IPS DF 4.7 (cell line): ENCODE results near the gene DNAH3.
"Not testable (repeated sequence)": the region's sequence is repeated elsewhere in the genome, so short reads cannot be mapped to it uniquely, and the experiment has no call there.

Source experiments
- DNase-seq: peaks from one replicate; pipeline ENCODE4 v3.0.0-alpha.2; 2013; ENCODE audit warnings: low spot score; ENCODE audit errors: extremely low read depth

The DNAH3 gene

DNA sequence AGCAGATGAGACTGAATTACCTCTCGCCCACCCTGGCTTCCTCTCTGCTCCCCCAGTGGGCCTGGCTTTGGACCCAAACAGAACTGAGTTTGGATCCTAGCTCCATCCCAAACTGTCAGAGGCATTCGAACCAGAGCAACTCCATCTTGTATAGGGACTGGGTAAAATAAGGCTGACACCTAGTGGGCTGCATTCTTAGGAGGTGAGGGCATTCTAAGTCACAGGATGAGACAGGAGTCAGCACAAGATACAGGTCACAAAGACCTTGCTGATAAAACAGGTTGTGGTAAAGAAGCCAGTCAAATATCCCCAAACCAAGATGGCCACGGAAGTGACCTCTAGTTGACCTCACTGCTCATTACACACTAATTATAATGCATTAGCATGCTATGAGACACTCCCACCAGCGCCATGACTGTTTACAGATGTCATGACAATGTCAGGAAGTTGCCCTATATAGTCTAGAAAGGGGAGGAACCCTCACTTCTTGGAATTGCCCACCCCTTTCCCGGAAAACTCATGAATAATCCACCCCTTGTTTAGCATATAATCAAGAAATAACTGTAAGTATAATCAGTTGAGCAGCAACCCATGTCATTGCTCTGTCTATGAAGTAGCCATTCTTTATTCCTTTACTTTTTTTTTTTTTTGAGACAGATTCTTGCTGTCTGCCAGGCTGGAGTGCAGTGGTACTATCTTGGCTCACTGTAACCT is 205.6 kb downstream of the DNAH3 start:
- no peak for DNase-seq

DNA sequence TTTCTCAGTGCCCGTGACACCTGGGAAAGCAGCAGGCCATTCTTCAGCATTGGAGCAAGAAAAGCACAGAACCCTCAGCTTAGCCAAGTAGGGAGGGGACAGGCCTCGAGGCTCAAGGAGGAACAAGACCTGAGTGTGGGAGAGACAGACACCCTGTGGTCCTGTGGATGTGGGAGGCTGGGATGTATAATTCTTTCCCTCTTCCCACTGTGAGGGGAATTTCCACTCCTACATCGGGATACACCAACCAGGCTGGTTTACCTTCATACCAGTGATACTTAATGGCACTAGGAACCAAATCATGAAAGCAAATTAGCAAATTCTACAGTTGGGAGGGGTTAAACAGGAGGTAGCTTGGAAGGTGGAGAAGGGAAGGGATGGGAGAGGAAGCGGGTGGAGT is 208.4 kb downstream of the DNAH3 start:
- no peak for DNase-seq

DNA sequence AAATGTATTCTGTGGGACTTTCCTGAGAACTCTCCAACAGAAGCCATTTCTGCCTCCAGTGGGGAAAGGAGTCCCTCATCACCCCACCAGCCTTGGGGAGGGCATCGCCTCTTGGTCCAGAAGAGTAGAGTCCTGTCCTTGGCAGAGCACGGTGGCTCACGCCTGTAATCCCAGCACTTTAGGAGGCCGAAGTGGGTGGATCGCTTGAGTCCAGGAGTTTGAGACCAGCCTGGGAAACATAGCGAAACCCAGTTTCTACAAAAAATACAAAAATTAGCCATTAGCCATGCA is 209.1 kb downstream of the DNAH3 start:
- no peak for DNase-seq

DNA sequence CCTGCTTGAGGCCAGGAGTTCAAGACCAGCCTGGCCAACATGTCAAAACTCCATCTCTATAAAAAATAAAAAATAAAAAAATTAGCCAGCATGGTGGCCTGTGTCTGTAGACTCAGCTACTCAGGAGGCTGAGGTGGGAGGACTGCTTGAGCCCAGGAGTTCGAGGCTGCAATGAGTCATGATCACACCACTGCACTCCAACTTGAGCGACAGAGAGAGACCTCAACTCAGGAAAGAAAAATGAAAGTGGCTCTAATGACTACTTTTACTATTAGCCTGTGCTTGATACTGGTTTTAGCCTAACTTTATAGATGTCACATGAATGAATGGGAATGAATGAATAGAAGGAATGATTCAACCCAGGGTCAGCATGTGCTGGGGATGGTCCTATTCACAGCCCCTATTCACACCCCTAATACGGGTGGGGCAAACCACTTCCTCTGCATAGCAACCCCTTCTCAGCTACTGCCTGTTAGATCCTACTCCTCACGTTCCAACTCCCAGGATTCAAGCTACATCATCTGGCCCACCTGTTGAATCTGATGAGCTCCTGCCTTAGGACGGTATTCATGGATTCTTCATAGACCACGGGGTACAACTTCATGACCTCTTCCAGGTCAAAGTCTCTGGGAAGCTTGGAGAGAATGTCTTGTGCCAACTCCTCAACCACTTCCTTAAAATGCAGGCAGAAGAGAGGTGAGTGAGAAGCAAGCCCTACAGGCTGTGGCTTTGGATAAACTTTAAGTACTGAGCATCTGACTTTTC is 209.6 kb downstream of the DNAH3 start:
- DNase-seq, result no peak

DNA sequence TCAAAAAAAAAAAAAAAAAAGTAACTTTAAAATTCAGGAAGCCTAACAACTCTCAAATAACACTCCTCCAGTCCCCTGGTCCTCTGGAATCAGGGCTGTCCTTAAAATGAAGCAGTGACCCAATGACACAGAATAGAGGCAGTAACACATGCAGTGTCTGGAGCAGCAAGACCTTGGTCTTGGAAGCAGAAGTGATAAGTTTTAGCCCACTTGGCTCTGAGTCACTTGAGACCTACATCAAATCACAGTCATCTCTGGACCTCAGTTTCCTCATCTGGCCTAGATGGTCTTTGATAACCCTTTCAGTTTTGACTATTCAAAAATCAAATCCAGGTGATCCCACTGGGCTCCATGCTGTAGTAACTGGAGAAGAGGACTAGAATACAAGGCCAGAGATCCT is 211.0 kb downstream of the DNAH3 start:
- DNase-seq, result no peak

DNA sequence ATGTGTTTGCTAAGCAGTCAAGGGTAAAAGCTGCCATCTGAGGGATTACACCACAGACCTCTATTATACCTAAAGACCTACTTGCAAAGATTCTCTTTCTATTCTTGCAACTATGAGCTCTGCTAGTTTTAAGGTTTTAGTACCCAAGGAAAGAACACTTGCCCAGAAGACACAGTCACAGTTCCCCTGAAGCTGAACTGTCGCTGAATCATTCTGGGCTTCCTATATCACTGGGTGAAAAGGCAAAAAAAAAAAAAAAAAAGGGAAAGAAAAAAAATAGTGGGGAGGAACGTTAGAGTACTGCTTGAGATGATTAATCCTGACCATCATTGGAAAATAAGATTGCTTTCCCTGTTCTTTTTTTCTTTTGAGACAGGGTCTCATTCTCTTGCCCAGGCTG is 212.2 kb downstream of the DNAH3 start:
- no peak for DNase-seq

DNA sequence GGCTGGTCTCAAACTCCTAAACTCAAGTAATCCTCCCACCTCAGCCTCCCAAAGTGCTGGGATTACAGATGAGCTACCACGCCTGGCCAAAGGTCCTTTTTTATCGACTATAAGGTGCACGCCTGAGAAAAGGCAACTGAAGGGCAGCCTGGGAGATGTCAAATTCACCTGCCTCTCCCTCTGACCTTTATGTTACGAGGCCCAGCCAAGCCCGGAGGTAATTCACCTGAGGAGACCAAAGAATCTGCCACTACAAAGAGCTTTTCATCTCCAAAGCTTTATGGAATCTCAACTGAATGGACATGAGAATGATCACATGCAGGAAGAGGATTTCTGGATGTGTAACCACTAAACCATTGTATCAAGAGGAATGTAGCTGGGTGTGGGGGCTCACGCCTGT is 212.9 kb downstream of the DNAH3 start:
- DNase-seq, result no peak

DNA sequence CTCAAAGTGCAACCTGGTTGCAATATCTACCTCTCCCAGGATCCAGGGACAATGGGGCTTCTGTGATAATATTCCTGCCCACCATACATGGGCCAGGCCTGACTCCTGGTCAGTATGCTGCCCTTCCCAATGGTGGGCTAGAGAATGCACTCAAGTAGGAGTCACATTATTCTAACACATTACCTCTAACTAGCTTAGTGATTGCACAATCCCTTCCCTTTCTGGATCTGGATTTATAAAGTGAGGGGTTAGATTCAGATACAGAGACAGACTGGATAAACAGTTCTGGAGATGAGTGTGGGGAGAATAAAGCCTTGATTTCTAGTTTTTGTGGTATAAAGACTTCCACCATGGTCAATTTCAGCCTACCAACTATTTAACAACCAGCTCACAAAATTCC is 217.1 kb downstream of the DNAH3 start:
- DNase-seq, result no peak

DNA sequence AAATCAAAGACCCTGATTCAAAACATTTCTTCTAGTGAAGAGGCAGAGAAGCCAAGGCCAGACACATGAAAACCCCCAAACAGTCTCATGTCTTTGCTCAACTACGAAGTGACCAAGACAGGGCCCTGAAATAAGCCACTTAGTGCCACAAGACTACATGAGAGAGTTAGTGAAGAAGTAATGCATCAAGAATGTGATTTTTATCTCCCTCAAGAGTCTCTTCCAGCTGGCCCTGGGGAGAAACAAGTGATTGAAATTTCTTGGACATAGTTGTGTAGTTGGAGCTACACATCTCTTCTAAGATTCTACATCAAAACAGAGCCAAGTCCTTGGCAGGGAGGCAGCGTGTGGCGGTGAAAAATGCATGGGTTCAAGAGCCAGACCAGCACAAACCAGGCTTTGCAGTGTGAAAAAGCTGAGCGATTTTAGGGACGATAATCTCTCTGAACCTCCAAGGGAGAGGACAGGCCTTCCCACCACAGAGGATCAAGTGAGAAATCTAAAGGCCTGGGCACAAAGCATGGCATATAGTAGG is 219.5 kb downstream of the DNAH3 start:
- no peak for DNase-seq

DNA sequence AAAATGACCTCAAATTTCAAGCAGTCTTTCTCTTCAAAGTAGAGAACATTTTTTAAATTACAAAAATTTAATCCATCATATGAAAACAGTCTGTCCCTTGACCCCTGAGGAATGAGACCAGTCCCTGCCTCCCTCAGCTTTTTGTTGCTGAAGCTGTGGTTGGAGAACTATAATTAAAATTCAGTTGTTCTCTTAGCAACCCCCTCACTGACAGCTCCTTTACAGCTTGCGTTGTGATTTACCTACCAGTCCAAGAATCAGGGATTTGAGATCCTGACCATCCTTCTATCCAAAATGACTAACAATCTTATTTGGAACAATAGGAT is 220.3 kb downstream of the DNAH3 start:
- no peak for DNase-seq

DNA sequence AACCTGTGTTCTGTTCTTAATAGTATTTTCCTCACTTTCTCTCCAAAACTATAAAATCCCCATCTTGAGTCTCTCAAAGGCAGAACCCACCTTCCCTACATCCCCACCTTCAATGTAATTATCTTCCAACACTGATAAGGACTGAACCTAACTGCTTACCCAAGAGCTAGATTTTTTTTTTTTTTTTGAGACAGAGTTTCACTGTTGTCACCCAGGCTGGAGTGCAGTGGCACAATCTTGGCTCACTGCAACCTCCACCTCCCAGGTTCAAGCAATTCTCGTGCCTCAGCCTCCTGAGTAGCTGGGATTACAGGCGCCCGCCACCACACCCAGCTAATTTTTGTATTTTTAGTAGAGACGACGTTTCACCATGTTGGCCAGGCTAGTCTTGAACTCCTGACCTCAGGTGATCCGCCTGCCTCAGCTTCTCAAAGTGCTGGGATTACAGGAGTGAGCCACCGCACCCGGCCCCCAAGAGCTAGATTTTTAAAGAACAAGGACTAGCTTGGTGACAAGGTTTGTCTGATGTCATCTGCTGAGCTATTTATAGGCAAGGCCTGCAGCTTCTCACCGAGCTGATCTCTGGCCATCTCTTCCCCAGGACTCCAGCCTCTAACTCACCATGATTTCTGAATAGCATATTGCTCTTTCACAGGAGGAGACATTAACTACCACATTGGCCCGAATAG is 220.8 kb downstream of the DNAH3 start:
- not testable (repeated sequence) for DNase-seq

DNA sequence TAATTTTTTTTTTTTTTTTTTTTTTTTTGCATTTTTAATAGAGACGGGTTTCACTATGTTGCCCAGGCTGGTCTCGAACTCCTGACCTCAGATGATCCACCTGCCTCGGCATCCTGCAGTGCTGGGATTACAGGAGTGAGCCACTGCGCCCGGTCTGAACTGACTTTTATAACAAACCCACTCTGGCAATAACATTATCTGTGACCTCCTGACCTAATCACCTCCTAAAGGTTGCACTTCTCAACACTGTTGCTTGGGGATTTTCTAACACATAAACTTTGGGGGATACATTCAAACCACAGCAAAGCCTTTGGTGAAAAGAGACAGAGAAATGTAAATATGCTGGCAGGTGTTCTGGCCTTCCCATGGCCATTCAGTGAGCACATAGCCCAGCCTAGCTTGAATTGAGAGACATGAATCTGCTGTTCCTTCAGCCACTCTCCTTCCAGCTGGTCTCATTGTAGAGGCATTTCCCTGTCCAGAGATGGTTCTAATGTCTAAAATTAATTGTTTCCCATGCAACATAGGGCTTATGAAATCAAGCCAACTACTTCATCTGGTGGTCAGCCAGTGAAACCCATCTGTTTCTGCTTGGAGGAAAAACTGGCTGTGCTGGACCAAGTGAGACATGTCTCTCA is 221.8 kb downstream of the DNAH3 start:
- DNase-seq, result no peak

DNA sequence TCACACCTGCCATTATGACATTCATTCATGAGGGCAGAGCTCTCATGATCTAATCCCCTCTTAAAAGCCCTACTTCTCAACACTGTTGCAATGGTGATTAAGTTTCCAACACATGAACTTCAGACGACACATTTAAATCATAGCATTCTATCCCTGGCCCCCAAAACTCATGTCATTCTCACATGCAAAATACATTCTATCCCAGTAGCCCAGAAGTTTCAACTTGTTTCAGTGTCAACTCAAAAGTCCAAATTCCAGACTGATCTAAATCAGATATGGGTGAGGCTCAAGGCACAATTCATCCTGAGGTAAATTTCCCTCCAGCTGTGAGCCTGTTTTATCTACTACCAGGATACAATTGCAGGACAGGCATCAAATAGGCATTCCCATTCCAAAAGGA is 224.9 kb downstream of the DNAH3 start:
- no peak for DNase-seq

DNA sequence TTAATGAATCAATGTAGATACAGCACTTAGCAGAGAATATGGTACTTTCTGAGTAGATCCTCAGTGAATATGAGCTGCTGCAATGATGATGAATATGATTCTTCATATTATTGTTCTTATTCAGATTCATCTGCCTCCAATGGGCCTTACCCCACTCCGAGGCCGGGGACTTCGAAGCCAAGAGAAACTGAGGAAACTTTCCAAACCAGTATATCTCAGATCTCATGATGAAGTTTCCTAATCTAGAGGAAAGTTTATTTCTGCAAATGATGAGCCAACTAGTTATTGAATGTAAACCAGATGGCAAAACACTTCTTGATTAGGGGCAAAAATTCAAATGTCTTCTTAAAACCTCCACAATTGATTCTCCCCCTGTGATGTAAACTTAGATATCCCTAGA is 226.8 kb downstream of the DNAH3 start:
- no peak for DNase-seq

DNA sequence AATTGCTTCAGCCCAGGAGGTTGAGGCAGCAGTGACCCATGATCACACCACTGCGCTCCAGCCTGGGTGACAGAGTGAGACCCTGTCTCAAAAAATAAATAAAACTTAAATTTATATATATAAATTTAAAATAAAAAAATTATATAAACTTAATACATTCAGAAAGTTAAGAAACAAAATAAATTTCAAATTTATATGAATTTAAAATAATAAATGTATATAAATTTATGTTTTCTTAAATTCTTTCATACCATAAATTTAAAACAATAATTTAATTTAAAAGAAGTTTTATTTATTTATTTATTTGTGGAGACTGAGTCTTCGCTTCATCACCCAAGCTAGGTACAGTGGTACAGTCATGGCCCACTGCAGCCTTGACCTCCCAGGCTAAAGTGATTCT is 229.8 kb downstream of the DNAH3 start:
- no peak for DNase-seq

DNA sequence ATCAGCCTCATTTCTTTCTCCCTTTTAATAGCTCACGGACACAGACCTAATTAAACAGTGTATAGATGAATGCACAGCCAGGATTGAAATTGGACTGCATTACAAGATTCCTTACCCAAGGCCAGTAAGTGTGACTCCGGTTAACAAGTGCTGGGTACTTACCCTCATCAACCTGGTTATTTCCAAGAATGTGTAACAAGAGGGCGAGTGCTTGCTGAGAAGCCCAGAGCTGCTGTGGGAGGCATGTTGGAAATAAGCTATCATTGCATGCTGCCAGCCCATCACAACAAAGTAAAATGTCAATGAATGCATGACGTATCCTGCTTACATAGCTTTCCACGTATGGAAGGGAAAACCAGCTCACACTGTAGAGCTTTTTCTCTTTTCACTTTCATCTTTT is 230.6 kb downstream of the DNAH3 start:
- DNase-seq, result no peak

DNA sequence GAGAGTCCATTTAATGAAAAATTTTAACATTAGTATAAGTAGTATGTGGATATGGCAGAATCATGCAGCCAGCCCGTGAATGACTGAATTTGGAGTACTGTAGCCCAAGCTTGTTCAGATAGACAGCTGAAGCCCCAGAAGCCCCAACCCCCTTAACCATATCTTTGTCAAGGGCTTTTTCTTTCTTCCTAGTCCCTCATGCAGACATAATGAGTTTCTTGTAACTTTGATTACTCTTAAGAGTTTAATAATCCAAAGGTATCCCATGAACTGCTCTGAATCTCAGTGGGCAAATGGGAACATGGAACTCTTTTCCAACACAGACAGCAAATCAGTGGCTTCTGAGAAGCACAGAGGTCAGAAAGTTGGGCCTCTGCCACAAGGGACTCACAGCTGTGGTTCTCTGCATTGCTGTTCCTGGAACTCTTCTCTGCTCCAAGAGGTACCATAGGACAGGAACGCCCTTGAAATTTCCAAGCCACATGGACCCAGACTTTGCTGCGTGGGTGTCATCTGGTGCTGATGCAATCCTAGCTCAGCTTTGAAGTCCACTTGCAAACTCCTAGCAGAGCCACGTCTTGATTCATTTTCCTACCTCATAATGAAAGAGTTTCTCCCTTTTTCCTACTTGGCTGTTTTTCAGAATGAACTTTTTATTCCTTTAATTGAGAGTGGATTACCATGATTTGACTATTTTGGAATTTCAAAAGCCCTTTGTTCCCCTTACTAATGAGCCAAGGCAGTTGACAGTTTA is 232.0 kb downstream of the DNAH3 start:
- no peak for DNase-seq

DNA sequence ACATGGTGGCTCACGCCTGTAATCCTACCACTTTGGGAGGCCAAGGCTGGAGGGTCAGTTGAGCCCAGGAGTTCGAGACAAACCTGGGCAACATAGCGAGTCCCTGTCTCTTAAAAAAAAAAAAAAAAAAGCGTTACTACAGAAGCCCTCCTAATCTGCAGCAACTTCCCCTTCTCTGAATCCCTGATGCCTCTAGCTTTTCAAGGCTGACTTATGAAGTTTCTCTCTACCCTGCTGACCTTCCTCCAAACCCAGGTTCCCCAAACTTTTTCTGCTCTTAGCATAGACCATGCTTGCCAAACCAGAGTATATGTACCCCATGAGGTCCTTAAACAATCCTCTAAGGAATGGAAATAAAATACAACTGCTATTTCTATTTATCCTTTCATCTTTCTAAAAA is 233.7 kb downstream of the DNAH3 start:
- DNase-seq, result no peak

DNA sequence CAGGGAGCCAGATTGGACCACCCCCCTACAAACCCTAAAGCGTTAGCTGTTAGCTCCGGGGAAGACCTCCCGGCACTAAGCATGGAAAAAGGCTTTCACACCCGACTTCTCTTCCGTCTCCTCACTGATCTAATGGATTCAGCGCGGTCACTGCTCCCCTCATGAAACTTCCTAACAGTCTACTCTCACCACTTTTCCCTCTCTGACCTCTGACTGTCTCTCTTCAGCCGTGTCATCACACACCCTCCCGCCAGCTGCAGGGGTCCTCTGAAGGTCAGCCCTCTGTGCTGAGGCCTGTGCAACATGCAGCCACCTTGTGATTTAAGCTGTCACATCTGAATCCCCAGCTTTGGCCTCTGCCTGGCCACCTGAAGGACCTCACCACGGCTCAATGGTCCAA is 234.4 kb downstream of the DNAH3 start:
- no peak for DNase-seq

DNA sequence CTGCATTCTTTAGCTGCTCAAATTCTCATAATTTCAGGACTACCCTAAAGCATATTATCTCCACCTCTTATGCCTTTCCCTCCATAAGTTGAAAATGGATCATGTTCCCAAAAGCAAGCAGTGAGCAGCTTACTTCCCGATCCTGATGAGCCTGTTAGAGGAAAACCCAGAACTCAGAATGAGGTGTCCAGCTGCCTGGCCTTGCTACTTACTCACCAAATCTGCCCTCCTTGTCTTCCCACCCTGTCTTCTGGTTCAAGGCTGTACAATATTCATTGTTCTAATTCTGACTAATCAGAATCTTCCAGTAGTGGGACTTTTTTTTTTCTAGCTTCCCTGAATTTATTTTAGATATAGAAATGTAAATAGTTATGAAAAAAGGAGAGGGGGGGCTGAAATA is 239.3 kb downstream of the DNAH3 start:
- DNase-seq, result no peak

DNA sequence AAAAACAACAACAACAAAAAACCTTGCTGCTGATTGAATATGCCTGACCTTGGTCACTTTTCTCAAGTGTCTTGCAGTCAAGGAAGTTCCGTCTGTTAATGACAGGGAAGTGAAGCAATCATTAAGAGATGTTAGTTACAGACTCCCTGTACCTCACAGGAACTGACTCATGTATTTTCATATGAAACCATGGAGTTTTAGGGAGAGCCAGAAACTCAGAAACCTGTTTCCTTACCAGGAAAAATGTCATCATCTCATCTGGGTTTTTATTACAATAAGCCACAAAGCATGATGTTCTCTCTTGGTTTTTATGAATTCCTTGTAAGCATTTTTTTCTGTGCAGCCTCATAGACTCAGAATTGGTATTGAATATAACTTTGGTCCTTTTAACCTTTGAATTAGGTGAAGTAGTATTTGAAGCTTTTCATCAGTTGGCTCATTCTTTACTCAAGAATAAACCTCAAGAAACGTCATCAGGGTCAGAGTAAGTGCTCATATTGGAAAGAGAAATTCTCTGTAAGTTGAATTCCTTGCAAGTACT is 239.8 kb downstream of the DNAH3 start:
- no peak for DNase-seq
